DND-41 (cell line): ENCODE data around the gene GRIN2A.

Experiments
- CTCF ChIP-seq: IDR thresholded peaks from 2 replicates; pipeline ENCODE4 v1.5.1; 2012; ENCODE audit warnings: borderline replicate concordance, low read length, moderate library complexity, mild to moderate bottlenecking; ENCODE audit not compliant: poor library complexity, severe bottlenecking; ENCODE audit errors: extremely low read depth
- EZH2 ChIP-seq: IDR thresholded peaks from 3 replicates; pipeline ENCODE4 v1.6.1; 2012; ENCODE audit warnings: borderline replicate concordance, low read depth, mild to moderate bottlenecking, moderate library complexity, low read length, inconsistent platforms; ENCODE audit not compliant: severe bottlenecking

- TF ChIP-seq CTCF: no peak
- no peak for TF ChIP-seq EZH2
Observed at GRCh38 chr16:9816644-9817043, 365.6 kb downstream of the GRIN2A start.
